K562 (cell line): ENCODE data around the gene KLK3. TPM values are rescaled to one million over a fixed set of nuclear protein-coding genes. Genes with fewer than 3 reads are reported as not detected.
A peak's percentile ranks its signal among the peaks of the same experiment; 100 is the strongest.

ENCODE experiments used
- CBX2 ChIP-seq: fragments of 200-600 bp; sonication (generic); IDR thresholded peaks from one replicate; pipeline ENCODE4 v1.6.1; 2012; ENCODE audit warnings: mild to moderate bottlenecking, low read length, inconsistent platforms; ENCODE audit not compliant: insufficient read depth, poor library complexity, severe bottlenecking
- DNMT1 ChIP-seq: fragments of 450-650 bp; IDR thresholded peaks from 2 replicates; pipeline ENCODE4 v1.6.1; 2016; ENCODE audit warnings: antibody characterized with exemption, mild to moderate bottlenecking
- DPF2 ChIP-seq: fragments of 450-650 bp; IDR thresholded peaks from 2 replicates; pipeline ENCODE4 v1.6.1; 2016
- FOXK1 ChIP-seq: sonication (generic); formaldehyde crosslinking; IDR thresholded peaks from 2 replicates; pipeline ENCODE4 v1.8.0; 2022; ENCODE audit warnings: missing genetic modification reagents, mild to moderate bottlenecking, borderline replicate concordance
- HBP1 ChIP-seq: fragments of 450-650 bp; formaldehyde crosslinking; IDR thresholded peaks from 2 replicates; pipeline ENCODE4 v1.4.0; 2022; ENCODE audit warnings: missing genetic modification characterization
- HNRNPUL1 ChIP-seq: fragments of 200-400 bp; formaldehyde crosslinking; IDR thresholded peaks from 2 replicates; pipeline ENCODE4 v1.6.1; 2017; ENCODE audit warnings: low read length
- HOXB6 ChIP-seq: fragments of 250-450 bp; sonication (Bioruptor Pico); IDR thresholded peaks from 2 replicates; pipeline ENCODE4 v1.5.1; 2022; ENCODE audit warnings: mild to moderate bottlenecking, borderline replicate concordance
- NFATC3 ChIP-seq: fragments of 450-650 bp; IDR thresholded peaks from 2 replicates; pipeline ENCODE4 v1.6.1; 2017; ENCODE audit warnings: mild to moderate bottlenecking
- NFIX ChIP-seq: fragments of 250-450 bp; sonication (Bioruptor Pico); IDR thresholded peaks from 2 replicates; pipeline ENCODE4 v1.4.0; 2020; ENCODE audit warnings: low read depth, mild to moderate bottlenecking, moderate library complexity
- POLR2G ChIP-seq: fragments of 200-400 bp; formaldehyde crosslinking; IDR thresholded peaks from 2 replicates; pipeline ENCODE4 v1.6.1; 2017; ENCODE audit warnings: low read depth, mild to moderate bottlenecking, antibody characterized with exemption, low read length, moderate library complexity
- PTRF ChIP-seq: fragments of 450-650 bp; IDR thresholded peaks from 2 replicates; pipeline ENCODE4 v1.6.1; 2016; ENCODE audit warnings: mild to moderate bottlenecking, missing genetic modification characterization, missing compliant biosample characterization
- SIRT6 ChIP-seq: IDR thresholded peaks from one replicate; pipeline ENCODE4 v1.6.1; 2012; ENCODE audit warnings: low read depth, mild to moderate bottlenecking, control low read depth, inconsistent platforms, low read length, moderate library complexity
- TAL1 ChIP-seq: fragments of 450-650 bp; IDR thresholded peaks from 2 replicates; pipeline ENCODE4 v1.6.1; 2016; ENCODE audit warnings: mild to moderate bottlenecking
- TBL1XR1 ChIP-seq, 2 experiments: IDR thresholded peaks; 2 replicates each; pipeline ENCODE4 v1.6.1; 2012; ENCODE audit warnings: improper control_type of control experiment in 2 of 2, low read length in 2 of 2, mild to moderate bottlenecking in 1 of 2
- ZC3H8 ChIP-seq: fragments of 450-650 bp; IDR thresholded peaks from 2 replicates; pipeline ENCODE4 v1.6.1; 2017
- ZNF174 ChIP-seq: fragments of 250-450 bp; sonication (Bioruptor Pico); IDR thresholded peaks from 2 replicates; pipeline ENCODE4 v1.4.0; 2020; ENCODE audit warnings: mild to moderate bottlenecking
- ZNF507 ChIP-seq: conservative IDR thresholded peaks from 2 replicates; pipeline ENCODE4 v1.6.1; 2017; ENCODE audit warnings: missing genetic modification characterization, missing compliant biosample characterization
- ZNF512 ChIP-seq: IDR thresholded peaks from 2 replicates; pipeline ENCODE4 v1.6.1; 2016; ENCODE audit warnings: missing genetic modification characterization, missing compliant biosample characterization
- polyA plus RNA-seq, 8 experiments: library from polyadenylated mRNA; depleted of rRNA in 4 of 8; stranded (reverse) in 5 of 8; unstranded in 3 of 8; fragments of >200 nt; fragmentation: Nextera tagmentation in 2 of 8; fragmentation: Illumina TruSeq in 1 of 8; extraction: Ambion mirVana in 2 of 8; extraction: Trizol in 1 of 8; gene quantifications; 2 replicates each; pipeline versions ENCODE4 v1.2.1 to v1.2.3, GENCODE V29; 2011 to 2014; ENCODE audit warnings: inconsistent platforms in 1 of 8, missing spikeins in 1 of 8
- total RNA-seq, 7 experiments: library from RNA; depleted of rRNA in 6 of 7; stranded (reverse); fragments of >200 nt in 6 of 7; fragmentation: Illumina TruSeq in 2 of 7; extraction: Trizol in 2 of 7; gene quantifications; 2 replicates each; pipeline versions ENCODE4 v1.2.1 to v1.2.3, GENCODE V29; 2011 to 2021; ENCODE audit warnings: low replicate concordance in 1 of 7
- TF ChIP-seq, protein P1 (sequence below): fragments of 450-650 bp; formaldehyde crosslinking; IDR thresholded peaks from 2 replicates; pipeline ENCODE4 v1.4.0; 2022; ENCODE audit warnings: mild to moderate bottlenecking, moderate library complexity
- TF ChIP-seq, protein P2 (sequence below): fragments of 250-450 bp; sonication (Bioruptor Pico); IDR thresholded peaks from 2 replicates; pipeline ENCODE4 v1.5.1; 2021; ENCODE audit warnings: mild to moderate bottlenecking
- TF ChIP-seq, protein P3 (sequence below): fragments of 250-450 bp; sonication (Bioruptor Pico); IDR thresholded peaks from 2 replicates; pipeline ENCODE4 v1.4.0; 2020

The KLK3 gene
- total and polyA plus RNA-seq, 9 of the 15 experiments (the other 6 are each of a cell fraction or from before 2014, with no cell fraction given): not detected

- no peak for TF ChIP-seq NFIX (CRISPR knock-in tag)
- TF ChIP-seq ZNF512 (tag): peak; percentile 94
- TF ChIP-seq PTRF (tag): no peak
- TF ChIP-seq DNMT1: 0 out of 2 replicates have a peak, but pooled peaks have one; percentile 84
- peak; percentile 63 for TF ChIP-seq POLR2G
- no peak for TF ChIP-seq ZNF507 (tag)
- peak; percentile 60 for TF ChIP-seq DPF2
- no peak for TF ChIP-seq TBL1XR1 (IDR thresholded peaks at IDR 0.05; ENCODE audit: low read length in 2 of 2)
- TF ChIP-seq HNRNPUL1: no peak
- TF ChIP-seq HBP1 (CRISPR knock-in tag): 0 out of 2 replicates have a peak, but pooled peaks have one; percentile 73
- TF ChIP-seq, protein P1, sequence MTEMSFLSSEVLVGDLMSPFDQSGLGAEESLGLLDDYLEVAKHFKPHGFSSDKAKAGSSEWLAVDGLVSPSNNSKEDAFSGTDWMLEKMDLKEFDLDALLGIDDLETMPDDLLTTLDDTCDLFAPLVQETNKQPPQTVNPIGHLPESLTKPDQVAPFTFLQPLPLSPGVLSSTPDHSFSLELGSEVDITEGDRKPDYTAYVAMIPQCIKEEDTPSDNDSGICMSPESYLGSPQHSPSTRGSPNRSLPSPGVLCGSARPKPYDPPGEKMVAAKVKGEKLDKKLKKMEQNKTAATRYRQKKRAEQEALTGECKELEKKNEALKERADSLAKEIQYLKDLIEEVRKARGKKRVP: no peak
- TF ChIP-seq NFATC3: 0 out of 2 replicates have a peak, but pooled peaks have one; percentile 33
- TF ChIP-seq ZC3H8: no peak
- no peak for TF ChIP-seq ZNF174 (CRISPR knock-in tag)
- TF ChIP-seq, protein P2, sequence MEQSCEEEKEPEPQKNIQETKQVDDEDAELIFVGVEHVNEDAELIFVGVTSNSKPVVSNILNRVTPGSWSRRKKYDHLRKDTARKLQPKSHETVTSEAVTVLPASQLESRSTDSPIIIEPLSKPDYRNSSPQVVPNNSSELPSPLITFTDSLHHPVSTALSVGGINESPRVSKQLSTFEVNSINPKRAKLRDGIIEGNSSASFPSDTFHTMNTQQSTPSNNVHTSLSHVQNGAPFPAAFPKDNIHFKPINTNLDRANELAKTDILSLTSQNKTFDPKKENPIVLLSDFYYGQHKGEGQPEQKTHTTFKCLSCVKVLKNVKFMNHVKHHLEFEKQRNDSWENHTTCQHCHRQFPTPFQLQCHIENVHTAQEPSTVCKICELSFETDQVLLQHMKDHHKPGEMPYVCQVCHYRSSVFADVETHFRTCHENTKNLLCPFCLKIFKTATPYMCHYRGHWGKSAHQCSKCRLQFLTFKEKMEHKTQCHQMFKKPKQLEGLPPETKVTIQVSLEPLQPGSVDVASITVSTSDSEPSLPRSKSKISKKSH (CRISPR knock-in tag): no peak
- no peak for TF ChIP-seq CBX2
- TF ChIP-seq HOXB6: no peak
- no peak for TF ChIP-seq SIRT6
- no peak for TF ChIP-seq TAL1
- no peak for TF ChIP-seq FOXK1
- TF ChIP-seq, protein P3, sequence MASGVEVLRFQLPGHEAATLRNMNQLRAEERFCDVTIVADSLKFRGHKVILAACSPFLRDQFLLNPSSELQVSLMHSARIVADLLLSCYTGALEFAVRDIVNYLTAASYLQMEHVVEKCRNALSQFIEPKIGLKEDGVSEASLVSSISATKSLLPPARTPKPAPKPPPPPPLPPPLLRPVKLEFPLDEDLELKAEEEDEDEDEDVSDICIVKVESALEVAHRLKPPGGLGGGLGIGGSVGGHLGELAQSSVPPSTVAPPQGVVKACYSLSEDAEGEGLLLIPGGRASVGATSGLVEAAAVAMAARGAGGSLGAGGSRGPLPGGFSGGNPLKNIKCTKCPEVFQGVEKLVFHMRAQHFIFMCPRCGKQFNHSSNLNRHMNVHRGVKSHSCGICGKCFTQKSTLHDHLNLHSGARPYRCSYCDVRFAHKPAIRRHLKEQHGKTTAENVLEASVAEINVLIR (CRISPR knock-in tag): no peak
These were observed 34.0 kb upstream of the KLK3 start (continued) for GRCh38 chr19:50820549-50821247.
